Cortex of kidney (tissue), 1 donor: Measurements from ENCODE around the gene CBFA2T3.
"Not testable (repeated sequence)": the region's sequence is repeated elsewhere in the genome, so short reads cannot be mapped to it uniquely, and the experiment has no call there.

Experiments
- DNase-seq: peaks from one replicate; lab custom pipeline; 2025; lab: John Stamatoyannopoulos, UW

The CBFA2T3 gene

GRCh38 chr16:89012622-89012995 is 35.6 kb upstream of the CBFA2T3 start:
- no peak for DNase-seq

- no peak for DNase-seq
These were observed 35.1 kb upstream of the CBFA2T3 start for GRCh38 chr16:89011909-89012621.

- no peak for DNase-seq
These were observed 33.4 kb upstream of the CBFA2T3 start for GRCh38 chr16:89010210-89010925.

DNA sequence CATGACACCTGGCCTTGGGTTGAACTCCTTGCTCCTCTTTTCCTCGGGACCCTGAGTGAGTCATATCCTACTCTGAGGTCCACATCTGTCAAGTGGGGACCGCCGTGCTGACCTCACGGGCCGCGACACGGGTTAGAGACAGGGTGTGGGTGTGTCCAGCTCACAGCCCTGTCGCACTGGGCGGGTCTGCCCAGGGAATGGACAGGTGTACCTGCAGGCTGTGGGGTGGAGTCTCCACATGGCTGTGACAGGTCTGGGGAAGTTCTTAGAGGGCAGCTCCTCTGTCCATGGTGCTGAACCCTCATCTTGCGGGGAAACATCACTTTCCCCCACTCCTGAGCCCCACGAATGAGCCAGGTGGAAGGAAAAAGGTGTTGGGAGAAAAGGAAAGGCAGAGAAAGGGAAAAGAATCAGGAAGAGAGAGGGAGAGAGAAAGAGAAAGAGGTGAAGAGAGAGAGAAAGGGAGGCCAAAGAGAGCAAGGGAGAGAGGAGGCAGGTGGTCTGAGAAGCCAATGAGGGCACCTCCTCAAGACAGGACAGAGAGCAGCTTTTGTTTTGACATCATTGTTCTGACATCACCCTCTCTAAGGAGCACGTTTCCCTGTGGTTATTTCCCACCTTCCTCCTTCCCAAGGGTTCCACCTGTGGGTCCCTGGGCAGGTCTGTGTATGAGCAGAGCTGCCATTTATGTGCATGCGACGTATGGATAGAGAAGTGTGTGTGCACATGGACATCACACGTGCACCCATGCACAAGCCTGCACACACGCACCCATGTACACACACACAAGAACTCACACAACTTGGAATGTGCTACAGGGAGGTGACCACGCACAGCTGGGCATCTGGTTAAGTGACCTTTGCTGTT is 32.6 kb upstream of the CBFA2T3 start:
- DNase-seq, result no peak

GRCh38 chr16:89008796-89009195 is 31.8 kb upstream of the CBFA2T3 start:
- not testable (repeated sequence) for DNase-seq

DNA sequence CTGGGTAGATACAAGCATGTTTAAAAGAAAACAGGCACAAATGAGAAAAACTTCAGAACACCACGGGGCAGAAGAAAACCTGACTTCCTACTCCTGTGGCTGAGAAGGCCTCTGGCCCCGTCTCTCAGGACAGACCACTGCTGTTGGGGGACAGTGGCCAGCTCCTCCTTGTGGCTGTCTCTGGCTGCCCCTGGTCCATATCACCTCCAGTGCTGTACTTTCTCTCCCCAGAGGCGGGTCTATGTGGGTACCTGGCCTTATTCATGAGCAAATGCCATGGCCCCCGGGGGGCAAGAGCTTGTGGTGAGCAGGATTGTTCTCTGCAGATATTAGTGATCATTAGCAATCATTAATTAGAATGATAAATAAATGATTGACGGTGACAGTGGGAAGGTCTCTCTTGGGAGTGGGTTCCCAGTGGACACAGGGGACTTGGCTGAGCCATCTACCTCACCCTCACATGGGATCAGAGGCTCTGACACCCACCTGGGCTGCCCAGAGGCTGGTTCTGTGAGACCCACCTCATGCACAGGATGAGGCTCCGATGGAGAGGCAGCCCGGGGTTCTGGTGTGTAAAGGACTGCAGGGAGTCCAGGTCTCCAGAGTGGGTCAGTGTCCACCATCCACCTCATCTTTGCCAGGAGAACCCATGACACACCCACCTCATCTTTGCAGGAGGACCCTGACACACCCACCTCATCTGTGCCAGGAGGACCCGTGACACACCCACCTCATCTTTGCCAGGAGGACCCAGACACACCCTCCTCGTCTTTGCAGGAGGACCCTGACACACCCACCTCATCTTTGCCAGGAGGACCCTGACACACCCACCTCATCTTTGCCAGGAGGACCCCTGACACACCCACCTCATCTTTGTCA is 30.6 kb upstream of the CBFA2T3 start:
- no peak for DNase-seq

- no peak for DNase-seq
These were observed 29.2 kb upstream of the CBFA2T3 start for GRCh38 chr16:89006036-89006752.

DNA sequence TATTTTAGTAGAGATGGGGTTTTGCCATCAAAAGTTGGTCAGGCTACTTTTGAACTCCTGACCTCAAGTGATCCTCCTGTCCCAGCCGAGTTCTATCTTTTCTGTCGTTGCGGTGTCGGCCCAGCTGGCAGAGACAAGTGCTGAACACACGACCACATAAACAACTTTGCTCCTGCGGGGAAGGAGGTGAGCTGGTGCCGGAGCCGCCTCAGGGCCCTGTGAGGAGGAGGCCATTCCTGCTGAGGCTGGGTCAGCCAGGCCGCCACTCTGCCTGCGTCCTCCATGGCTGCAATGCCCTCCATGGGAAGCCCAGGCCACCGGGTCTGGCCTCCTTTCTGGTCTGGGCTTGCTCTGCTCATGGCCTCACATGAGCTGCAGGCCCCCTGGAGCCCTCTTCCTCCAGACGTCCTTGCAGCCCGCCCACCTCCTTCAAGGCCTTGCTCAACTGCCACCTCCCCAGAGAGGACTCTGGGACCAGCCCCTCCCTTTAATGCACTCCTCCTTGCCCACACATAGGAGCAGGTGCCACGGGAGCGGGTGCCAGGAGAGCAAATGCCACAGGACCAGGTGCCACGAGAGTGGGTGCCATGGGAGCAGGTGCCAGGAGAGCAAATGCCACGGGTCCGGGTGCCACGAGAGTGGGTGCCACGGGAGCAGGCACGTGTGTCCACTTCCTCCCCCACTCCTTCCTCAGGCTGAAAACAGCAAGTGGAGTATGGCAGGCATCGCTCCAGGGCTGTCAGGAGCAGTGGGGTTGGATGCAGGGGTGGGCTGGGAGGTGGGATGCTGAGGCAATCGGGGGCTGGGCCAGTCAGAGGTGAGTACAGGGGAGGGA is 28.4 kb upstream of the CBFA2T3 start:
- no peak for DNase-seq

DNA sequence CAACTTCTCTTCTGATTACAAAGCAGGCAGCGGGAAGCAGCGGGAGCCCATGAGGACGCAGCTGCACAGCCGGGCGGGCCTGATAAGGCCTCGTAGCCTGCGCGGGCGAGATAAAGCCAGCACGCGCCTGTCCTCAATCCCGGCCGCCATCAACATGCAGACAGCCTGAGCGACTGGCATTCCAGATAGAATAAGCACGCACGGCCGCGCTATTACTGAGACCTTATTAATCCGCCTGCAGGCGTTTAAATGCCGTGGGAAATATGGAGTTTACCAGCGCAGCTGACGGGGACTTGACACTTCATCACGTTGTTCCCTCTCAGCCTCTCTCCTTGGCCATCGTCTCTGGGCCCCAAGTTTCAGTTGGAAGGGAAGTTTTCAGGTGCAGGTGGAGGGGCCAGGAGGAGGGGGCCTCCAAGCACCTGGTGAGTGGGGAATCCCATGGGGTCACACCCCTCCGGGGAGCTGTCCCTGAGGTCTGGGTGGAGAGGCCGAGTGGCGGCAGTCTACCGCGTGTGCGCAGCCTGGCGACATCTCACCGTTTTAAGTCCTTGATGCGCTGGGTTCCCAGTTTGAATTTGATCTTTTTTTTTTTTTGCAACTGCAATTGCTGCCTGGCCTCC is 27.3 kb upstream of the CBFA2T3 start:
- no peak for DNase-seq

DNA sequence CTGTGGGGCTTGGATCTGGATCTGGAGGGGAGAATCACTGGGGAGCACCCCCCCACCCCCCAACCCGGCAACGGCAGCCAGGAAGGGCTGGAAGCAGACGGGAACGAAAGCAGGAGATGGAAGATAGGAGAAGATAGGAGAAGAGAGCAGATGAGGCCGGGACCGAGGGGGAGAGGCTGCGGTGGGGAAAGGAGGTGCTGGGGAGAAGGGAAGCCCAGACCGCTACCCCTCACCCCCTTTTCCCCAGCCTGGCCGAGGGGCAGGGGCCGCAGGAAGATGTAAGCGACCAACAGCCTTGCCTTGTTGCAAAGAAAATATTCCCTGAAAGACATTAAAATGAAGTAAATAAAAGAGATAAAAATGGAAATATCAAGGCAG is 26.8 kb upstream of the CBFA2T3 start:
- DNase-seq, result no peak

GRCh38 chr16:89002851-89003830 is 26.1 kb upstream of the CBFA2T3 start:
- DNase-seq, result no peak

- not testable (repeated sequence) for DNase-seq
These were observed 25.1 kb upstream of the CBFA2T3 start for GRCh38 chr16:89002081-89002480.

GRCh38 chr16:89001117-89002027 is 24.4 kb upstream of the CBFA2T3 start:
- no peak for DNase-seq

- no peak for DNase-seq
These were observed 23.4 kb upstream of the CBFA2T3 start for GRCh38 chr16:89000207-89000959.

DNA sequence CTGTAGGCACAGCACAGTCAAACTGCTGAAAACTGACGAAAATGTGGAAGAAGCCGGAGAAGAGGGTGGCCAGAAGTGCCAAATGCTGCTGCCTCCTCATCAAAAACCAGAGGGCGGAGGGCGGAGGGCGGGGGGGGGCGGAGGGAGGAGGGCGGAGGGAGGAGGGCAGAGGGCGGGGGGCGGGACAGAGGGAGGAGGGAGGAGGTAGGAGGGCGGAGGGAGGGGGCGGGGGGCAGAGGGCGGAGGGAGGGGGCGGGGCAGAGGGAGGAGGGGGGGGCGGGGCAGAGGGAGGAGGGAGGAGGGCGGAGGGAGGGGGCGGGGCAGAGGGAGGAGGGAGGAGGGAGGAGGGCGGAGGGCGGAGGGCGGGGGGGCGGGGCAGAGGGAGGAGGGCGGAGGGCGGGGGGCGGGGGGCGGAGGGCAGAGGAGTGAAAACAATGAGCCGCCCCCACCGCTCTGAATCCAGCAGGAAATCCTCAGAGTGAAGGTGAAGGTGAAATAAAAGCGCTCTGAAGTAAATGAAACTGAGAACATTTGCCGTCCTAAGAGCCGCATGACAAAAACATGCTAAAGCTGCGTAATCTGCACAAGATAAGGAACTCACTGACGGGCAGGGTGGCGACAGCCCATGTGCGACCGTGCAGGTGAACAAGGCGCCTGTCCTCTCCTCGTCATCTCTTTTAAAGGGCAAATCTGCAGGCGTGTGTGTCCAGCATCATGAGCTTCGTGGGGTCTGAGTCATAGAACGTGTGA is 22.6 kb upstream of the CBFA2T3 start:
- no peak for DNase-seq
